Thoracic aorta (tissue), 2 donors: ENCODE data around the gene FOLR1. TPM values are rescaled to one million over a fixed set of nuclear protein-coding genes. Genes with fewer than 3 reads are reported as not detected.
"Not testable (repeated sequence)": the region's sequence is repeated elsewhere in the genome, so short reads cannot be mapped to it uniquely, and the experiment has no call there.

ENCODE experiments used
- ATAC-seq: fragments of 150-250 bp; one replicate; pipeline ENCODE4 v1.8.0; 2017; ENCODE audit warnings: low read depth; ENCODE audit not compliant: insufficient number of reproducible peaks, low FRiP score
- DNase-seq: peaks from one replicate; pipeline ENCODE4 v3.0.0-alpha.2; 2020; ENCODE audit warnings: low spot score
- H3K27ac ChIP-seq, 2 donors: fragments of 200-600 bp; sonication (generic); 1 replicate in 1 of 2; 2 replicates in 1 of 2; pipeline ENCODE4 v1.5.1; 2016; ENCODE audit warnings: mild to moderate bottlenecking in 2 of 2, moderate library complexity in 2 of 2
- H3K27me3 ChIP-seq: fragments of 200-600 bp; sonication (generic); replicated peaks from 2 replicates; pipeline ENCODE4 v1.6.0; 2016; ENCODE audit warnings: mild to moderate bottlenecking; ENCODE audit not compliant: insufficient read depth
- H3K36me3 ChIP-seq: fragments of 200-600 bp; sonication (generic); one replicate; pipeline ENCODE4 v1.5.1; 2016
- H3K4me1 ChIP-seq, 2 donors: fragments of 200-600 bp; sonication (generic); 1 replicate in 1 of 2; 2 replicates in 1 of 2; pipeline versions ENCODE4 v1.5.1 to v1.6.0; 2016; ENCODE audit warnings: low read depth in 2 of 2, mild to moderate bottlenecking in 1 of 2; ENCODE audit not compliant: control insufficient read depth in 1 of 2
- H3K4me3 ChIP-seq: fragments of 200-600 bp; sonication (generic); 2 replicates; pipeline ENCODE4 v1.5.1; 2016; ENCODE audit warnings: mild to moderate bottlenecking
- H3K9me3 ChIP-seq: fragments of 200-600 bp; sonication (generic); 2 replicates; pipeline ENCODE4 v1.5.1; 2016
- total RNA-seq, 2 donors: library from RNA; depleted of rRNA; stranded (reverse); fragments of >200 nt; gene quantifications; one replicate each; pipeline versions ENCODE4 v1.1.0 to v1.2.3, GENCODE V29; 2016
- TF ChIP-seq, protein P1 (sequence below): fragments of 200-600 bp; sonication (generic); IDR thresholded peaks from one replicate; pipeline ENCODE4 v1.5.1; 2019; ENCODE audit warnings: antibody characterized with exemption

Gene FOLR1
- total RNA-seq, 2 donors from 2014 or later: not detected

DNA sequence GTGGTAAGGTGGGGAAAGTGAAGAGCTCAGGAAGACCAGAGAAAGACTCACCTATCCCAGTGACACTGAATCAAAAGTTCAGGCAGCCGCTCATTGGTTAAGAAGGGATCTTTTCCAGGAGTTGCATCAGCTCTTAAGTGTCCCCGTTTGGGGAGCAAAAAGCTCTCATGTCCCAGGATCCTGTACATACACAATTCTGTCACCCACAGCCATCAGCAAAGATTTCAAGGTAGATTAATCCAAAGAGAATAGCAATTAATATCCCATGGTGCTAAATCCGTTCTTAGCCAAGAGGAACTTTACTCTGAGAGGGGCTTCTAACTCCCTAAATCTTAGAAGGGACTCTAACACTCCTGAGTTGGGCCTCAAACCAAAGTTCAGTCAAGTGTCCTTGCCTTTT is 37.1 kb upstream of the FOLR1 start:
- Histone ChIP-seq H3K27me3 (no peaks in the 10 kb centered on the region), H3K36me3 (no peaks in the 10 kb centered on the region), H3K4me3 (no peak overlapping the region), H3K9me3 (no peaks in the 10 kb centered on the region), H3K4me1 (no peaks in the 10 kb centered on the region), H3K27ac (no peak overlapping the region)
- ATAC-seq (no peak), DNase-seq (no peak)
- TF ChIP-seq, protein P1, sequence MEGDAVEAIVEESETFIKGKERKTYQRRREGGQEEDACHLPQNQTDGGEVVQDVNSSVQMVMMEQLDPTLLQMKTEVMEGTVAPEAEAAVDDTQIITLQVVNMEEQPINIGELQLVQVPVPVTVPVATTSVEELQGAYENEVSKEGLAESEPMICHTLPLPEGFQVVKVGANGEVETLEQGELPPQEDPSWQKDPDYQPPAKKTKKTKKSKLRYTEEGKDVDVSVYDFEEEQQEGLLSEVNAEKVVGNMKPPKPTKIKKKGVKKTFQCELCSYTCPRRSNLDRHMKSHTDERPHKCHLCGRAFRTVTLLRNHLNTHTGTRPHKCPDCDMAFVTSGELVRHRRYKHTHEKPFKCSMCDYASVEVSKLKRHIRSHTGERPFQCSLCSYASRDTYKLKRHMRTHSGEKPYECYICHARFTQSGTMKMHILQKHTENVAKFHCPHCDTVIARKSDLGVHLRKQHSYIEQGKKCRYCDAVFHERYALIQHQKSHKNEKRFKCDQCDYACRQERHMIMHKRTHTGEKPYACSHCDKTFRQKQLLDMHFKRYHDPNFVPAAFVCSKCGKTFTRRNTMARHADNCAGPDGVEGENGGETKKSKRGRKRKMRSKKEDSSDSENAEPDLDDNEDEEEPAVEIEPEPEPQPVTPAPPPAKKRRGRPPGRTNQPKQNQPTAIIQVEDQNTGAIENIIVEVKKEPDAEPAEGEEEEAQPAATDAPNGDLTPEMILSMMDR: no peak

DNA sequence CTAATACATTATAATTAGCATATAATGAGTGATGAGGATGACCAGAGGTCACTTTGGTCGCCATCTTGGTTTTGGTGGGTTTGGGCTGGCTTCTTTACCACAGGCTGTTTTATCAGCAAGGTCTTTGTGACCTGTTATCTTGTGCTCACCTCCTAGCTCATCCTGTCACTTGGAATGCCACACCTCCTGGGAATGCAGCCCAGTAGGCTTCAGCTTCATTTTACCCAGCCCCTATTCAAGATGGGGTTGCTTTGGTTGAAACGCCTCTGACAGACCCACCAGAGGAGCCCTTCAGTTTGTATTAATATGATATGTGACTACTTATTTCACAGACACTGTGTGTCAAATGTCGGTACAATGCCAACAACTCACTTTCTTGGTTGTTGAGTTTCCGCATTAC is 36.2 kb upstream of the FOLR1 start:
- H3K4me3 ChIP-seq: no peak overlapping the region
- no peaks in the 10 kb centered on the region for H3K36me3 ChIP-seq
- H3K27me3 ChIP-seq: no peaks in the 10 kb centered on the region
- no peaks in the 10 kb centered on the region for H3K9me3 ChIP-seq
- TF ChIP-seq, protein P1: no peak
- no peaks in the 10 kb centered on the region for H3K4me1 ChIP-seq
- no peak for DNase-seq
- no peak overlapping the region for H3K27ac ChIP-seq
- no peak for ATAC-seq

DNA sequence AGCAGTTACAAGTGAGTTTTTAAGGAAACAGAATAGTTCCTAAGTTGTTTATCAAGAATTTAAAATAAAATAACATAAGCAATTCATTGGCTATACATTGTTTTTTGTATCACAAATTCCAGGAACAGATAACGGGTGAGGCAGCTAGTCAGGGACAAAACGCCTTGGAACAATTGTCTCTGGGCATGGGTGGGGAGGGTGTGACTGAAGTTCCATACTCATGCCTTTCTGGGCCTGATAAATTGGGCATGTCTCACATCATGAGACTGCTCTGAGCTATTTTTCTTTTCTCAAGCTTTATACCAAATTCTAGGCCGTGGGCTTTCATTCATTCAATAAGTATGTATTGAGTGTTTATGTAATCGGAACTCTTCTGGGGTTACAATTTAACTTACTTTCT is 34.8 kb upstream of the FOLR1 start:
- Histone ChIP-seq H3K27ac (no peak overlapping the region), H3K27me3 (no peaks in the 10 kb centered on the region), H3K9me3 (no peaks in the 10 kb centered on the region), H3K4me1 (no peaks in the 10 kb centered on the region), H3K36me3 (no peaks in the 10 kb centered on the region), H3K4me3 (no peak overlapping the region)
- DNase-seq (no peak), ATAC-seq (no peak)
- TF ChIP-seq, protein P1: no peak

DNA sequence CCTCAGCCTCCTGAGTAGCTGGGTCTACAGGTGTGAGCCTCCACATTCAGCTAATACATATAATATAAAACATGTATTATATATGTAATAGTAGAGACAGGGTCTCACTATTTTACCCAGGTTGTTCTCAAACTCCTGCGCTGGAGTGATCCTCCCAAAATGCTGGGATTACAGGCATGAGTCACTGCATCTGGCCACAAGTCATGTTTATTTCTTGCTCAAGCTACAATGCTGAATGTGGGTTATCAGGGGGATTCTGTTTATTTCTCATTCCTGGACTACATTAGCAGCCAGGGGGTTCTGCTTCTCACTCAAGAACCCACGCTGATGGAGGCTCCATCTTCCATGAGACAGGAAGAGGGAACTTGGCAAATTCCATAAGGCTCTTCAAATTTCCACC is 31.6 kb upstream of the FOLR1 start:
- TF ChIP-seq, protein P1: no peak
- DNase-seq (no peak), ATAC-seq (no peak)
- no peak overlapping the region for H3K4me3 ChIP-seq
- H3K27ac ChIP-seq: no peak overlapping the region
- no peaks in the 10 kb centered on the region for H3K9me3 ChIP-seq
- no peaks in the 10 kb centered on the region for H3K36me3 ChIP-seq
- no peaks in the 10 kb centered on the region for H3K4me1 ChIP-seq
- no peaks in the 10 kb centered on the region for H3K27me3 ChIP-seq

DNA sequence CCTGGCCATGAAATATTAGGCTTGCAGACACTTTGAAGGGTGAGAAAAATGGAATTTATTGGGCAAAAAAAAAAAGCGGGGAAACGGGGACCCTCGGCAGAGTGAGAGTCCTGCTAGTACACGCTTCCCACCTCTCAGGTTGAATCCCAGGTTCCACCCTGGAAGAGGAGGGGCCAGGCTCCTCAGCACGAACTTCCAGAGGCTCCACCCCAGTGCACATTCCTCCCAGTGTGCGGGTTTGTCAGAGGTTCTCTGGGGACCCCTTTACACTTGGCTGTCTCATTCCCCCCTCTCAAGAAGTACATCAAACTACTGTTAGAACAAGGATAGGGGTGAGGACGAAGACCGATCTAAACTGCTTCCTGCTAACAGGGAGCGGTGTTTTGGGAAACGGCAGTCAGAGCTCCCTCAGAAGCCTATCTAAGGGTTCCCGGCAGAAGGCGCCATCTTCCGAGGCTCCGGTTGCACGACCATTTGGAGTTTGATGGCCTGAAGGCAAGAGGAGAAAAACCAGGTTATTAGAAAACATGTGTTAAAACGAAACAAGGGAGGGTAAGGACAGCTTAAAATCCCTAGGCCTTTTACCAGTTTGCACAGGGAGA is 28.9 kb upstream of the FOLR1 start:
- TF ChIP-seq, protein P1: no peak
- no peak overlapping the region for H3K4me3 ChIP-seq
- H3K4me1 ChIP-seq: no peaks in the 10 kb centered on the region
- ATAC-seq: no peak
- no peak overlapping the region for H3K27ac ChIP-seq
- no peak for DNase-seq
- H3K27me3 ChIP-seq: no peaks in the 10 kb centered on the region
- H3K36me3 ChIP-seq: no peaks in the 10 kb centered on the region
- no peaks in the 10 kb centered on the region for H3K9me3 ChIP-seq

DNA sequence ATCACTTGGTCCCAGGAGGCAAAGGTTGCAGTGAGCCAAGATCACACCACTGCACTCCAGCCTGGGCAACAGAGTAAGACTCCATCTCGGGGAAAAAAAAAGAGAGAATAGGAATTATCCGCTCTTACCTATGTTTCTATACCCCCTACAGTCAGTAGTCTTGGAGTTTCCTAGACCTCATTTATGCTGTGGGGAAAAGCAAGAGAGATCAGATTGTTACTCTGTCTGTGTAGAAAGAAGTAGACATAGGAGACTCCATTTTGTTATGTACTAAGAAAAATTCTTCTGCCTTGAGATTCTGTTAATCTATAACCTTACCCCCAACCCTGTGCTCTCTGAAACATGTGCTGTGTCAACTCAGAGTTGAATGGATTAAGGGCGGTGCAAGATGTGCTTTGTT is 27.8 kb upstream of the FOLR1 start:
- DNase-seq, H3K36me3 ChIP-seq, H3K27me3 ChIP-seq: not testable (repeated sequence)

DNA sequence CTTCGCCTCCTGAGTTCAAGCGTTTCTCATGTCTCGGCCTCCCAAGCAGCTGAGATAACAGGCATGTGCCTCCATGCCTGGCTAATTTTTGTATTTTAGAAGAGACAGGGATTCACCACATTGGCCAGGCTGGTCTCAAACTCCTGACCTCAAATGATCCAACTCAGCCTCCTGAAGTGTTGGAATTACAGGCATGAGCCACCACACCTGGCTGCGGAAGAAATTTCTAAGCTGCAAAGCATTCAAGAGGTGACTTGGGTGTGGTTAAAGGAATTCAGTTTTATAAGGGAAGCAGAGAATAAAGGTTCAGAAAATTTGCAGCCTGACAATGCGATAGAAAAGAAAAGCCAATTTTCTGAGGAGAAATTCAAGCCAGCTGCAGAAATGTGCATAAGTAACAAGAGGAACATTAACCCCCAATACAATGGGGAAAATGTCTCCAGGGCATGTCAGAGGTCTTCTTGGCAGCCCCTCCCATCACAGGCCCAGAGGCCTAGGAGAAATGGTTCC is 22.8 kb upstream of the FOLR1 start:
- not testable (repeated sequence) for ATAC-seq, H3K4me3 ChIP-seq, DNase-seq

More for the DNA sequence above, 27.8 kb upstream of the FOLR1 start:
- H3K27ac ChIP-seq, ATAC-seq, H3K4me1 ChIP-seq, H3K4me3 ChIP-seq, H3K9me3 ChIP-seq: not testable (repeated sequence)

DNA sequence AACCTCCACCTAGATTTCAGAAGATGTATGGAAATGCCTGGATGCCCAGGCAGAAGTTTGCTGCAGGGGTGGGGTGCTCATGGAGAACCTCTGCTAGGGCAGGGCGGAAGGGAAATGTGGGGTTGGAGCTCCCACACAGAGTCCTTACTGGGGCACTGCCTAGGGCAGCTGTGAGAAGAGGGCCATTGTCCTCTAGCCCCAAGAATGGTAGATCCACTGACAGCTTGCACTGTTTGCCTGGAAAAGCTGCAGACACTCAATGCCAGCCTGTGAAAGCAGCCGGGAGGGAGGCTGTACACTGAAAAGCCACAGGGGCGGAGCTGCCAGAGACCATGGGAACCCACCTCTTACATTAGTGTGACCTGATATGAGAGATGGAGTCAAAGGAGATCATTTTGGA is 22.2 kb upstream of the FOLR1 start:
- not testable (repeated sequence) for DNase-seq, H3K36me3 ChIP-seq, H3K27ac ChIP-seq, H3K4me1 ChIP-seq, H3K4me3 ChIP-seq, H3K27me3 ChIP-seq, ATAC-seq, H3K9me3 ChIP-seq

More for the DNA sequence above, 22.8 kb upstream of the FOLR1 start:
- not testable (repeated sequence) for H3K4me1 ChIP-seq, H3K9me3 ChIP-seq, H3K27ac ChIP-seq, H3K27me3 ChIP-seq, H3K36me3 ChIP-seq
